A549 (cell line): ENCODE data around the gene HOXA10. TPM values are rescaled to one million over a fixed set of nuclear protein-coding genes. Genes with fewer than 3 reads are reported as not detected.

ENCODE experiments used
- ATAC-seq, 2 experiments: fragments of 200-7000 bp in 1 of 2; fragments of >200 bp in 1 of 2; cut with Nextera tagmentation in 1 of 2; cut with Tn5 transposase in 1 of 2; 3 replicates each; pipeline versions ENCODE4 v1.8.0 to v1.9.1; 2018 to 2020; ENCODE audit warnings: mild to moderate bottlenecking in 1 of 2, moderate library complexity in 1 of 2
- CTCF ChIA-PET: fragments of 300-600 bp; sonication (Branson Sonifier 250); formaldehyde crosslinking; extraction: SDS; loops from one replicate; lab custom pipeline; 2021; ENCODE audit warnings: antibody characterized with exemption, inconsistent platforms; lab: Yijun Ruan, JAX
- POLR2A ChIA-PET: fragments of 350-600 bp; formaldehyde crosslinking; extraction: SDS; loops from one replicate; lab custom pipeline; 2021; ENCODE audit warnings: antibody characterized with exemption, inconsistent platforms; lab: Yijun Ruan, JAX
- DNase-seq, 2 experiments: peaks; one replicate each; pipeline versions ENCODE4 v3.0.0 to v3.0.0-alpha.2; 2011 to 2016; ENCODE audit warnings: low read depth in 1 of 2, low spot score in 1 of 2
- FAIRE-seq: peaks from 2 replicates; lab custom pipeline; 2011; peaks lifted over from hg19 to GRCh38; lab: Jason Lieb, UNC
- H3K27ac ChIP-seq, 2 experiments: fragments of >200 bp; sonication (Bioruptor Twin); formaldehyde crosslinking; 3 replicates each; pipeline ENCODE4 v1.5.1; 2016 to 2017
- H3K4me1 ChIP-seq: fragments of >200 bp; sonication (Bioruptor Twin); formaldehyde crosslinking; 3 replicates; pipeline ENCODE4 v1.6.1; 2016
- H3K4me2 ChIP-seq: fragments of >200 bp; sonication (Bioruptor Twin); formaldehyde crosslinking; 3 replicates; pipeline ENCODE4 v1.6.1; 2016
- H3K4me3 ChIP-seq: fragments of >200 bp; sonication (Bioruptor Twin); formaldehyde crosslinking; 3 replicates; pipeline ENCODE4 v1.5.1; 2016
- H3K9me3 ChIP-seq: fragments of >200 bp; sonication (Bioruptor Twin); formaldehyde crosslinking; 3 replicates; pipeline ENCODE4 v1.6.1; 2016
- BCL3 ChIP-seq: fragments of >200 bp; sonication (Bioruptor Twin); formaldehyde crosslinking; IDR thresholded peaks from 3 replicates; pipeline ENCODE4 v1.6.1; 2016
- CBX2 ChIP-seq: fragments of 200-600 bp; sonication (generic); IDR thresholded peaks from 2 replicates; pipeline ENCODE4 v1.6.1; 2016; ENCODE audit warnings: low read depth, mild to moderate bottlenecking, borderline replicate concordance
- CBX8 ChIP-seq: fragments of 200-600 bp; sonication (generic); IDR thresholded peaks from 2 replicates; pipeline ENCODE4 v1.6.1; 2016
- CEBPB ChIP-seq, 2 experiments: fragments of >200 bp in 1 of 2; sonication (Bioruptor Twin) in 1 of 2; formaldehyde crosslinking in 1 of 2; IDR thresholded peaks; 2 replicates each; pipeline ENCODE4 v1.6.1; 2012 to 2016
- CHD4 ChIP-seq: fragments of 200-600 bp; sonication (generic); IDR thresholded peaks from 2 replicates; pipeline ENCODE4 v1.6.1; 2016; ENCODE audit warnings: antibody characterized with exemption, mild to moderate bottlenecking, borderline replicate concordance
- HOXB13 ChIP-seq: fragments of 250-450 bp; sonication (Bioruptor Pico); IDR thresholded peaks from 2 replicates; pipeline ENCODE4 v1.5.0; 2020; ENCODE audit warnings: low read depth, mild to moderate bottlenecking, moderate library complexity
- JUN ChIP-seq, 2 experiments: fragments of >200 bp; sonication (Bioruptor Twin); formaldehyde crosslinking; IDR thresholded peaks; 2 replicates in 1 of 2; 3 replicates in 1 of 2; pipeline ENCODE4 v1.6.1; 2016 to 2017
- PBX3 ChIP-seq: IDR thresholded peaks from 2 replicates; pipeline ENCODE4 v1.6.1; 2012
- POLR2AphosphoS2 ChIP-seq: conservative IDR thresholded peaks from 2 replicates; pipeline ENCODE4 v1.6.1; 2012; ENCODE audit warnings: low read length, improper control_type of control experiment, inconsistent platforms
- RAD21 ChIP-seq, 2 experiments: fragments of >200 bp in 1 of 2; sonication (Bioruptor Twin) in 1 of 2; formaldehyde crosslinking in 1 of 2; IDR thresholded peaks in 1 of 2; conservative IDR thresholded peaks in 1 of 2; 2 replicates in 1 of 2; 3 replicates in 1 of 2; pipeline ENCODE4 v1.6.1; 2012 to 2018; ENCODE audit warnings: inconsistent platforms in 1 of 2
- RCOR1 ChIP-seq: fragments of 150-350 bp; IDR thresholded peaks from 2 replicates; pipeline ENCODE4 v1.6.1; 2014; ENCODE audit warnings: antibody characterized with exemption, low read length, low read depth
- RFX5 ChIP-seq: fragments of 450-650 bp; IDR thresholded peaks from 2 replicates; pipeline ENCODE4 v1.7.1; 2014; ENCODE audit warnings: antibody characterized with exemption, mild to moderate bottlenecking, moderate library complexity
- SMC3 ChIP-seq: fragments of >200 bp; sonication (Bioruptor Twin); formaldehyde crosslinking; IDR thresholded peaks from 3 replicates; pipeline ENCODE4 v1.6.1; 2018; ENCODE audit warnings: inconsistent platforms
- TFCP2L1 ChIP-seq: fragments of 250-450 bp; sonication (Bioruptor Pico); IDR thresholded peaks from 2 replicates; pipeline ENCODE4 v1.5.0; 2021; ENCODE audit warnings: mild to moderate bottlenecking
- ZFP36 ChIP-seq: fragments of 450-650 bp; IDR thresholded peaks from 2 replicates; pipeline ENCODE4 v1.6.1; 2014; ENCODE audit warnings: borderline replicate concordance; ENCODE audit not compliant: partially characterized antibody
- ZSCAN20 ChIP-seq: fragments of 250-450 bp; sonication (Bioruptor Pico); IDR thresholded peaks from 2 replicates; pipeline ENCODE4 v1.8.0; 2022; ENCODE audit warnings: mild to moderate bottlenecking, moderate library complexity
- WGBS: methylation state at CpG from one replicate; pipeline ENCODE4 v1.1.6; 2017; ENCODE audit errors: missing lambda C conversion rate; 5-methylcytosine and 5-hydroxymethylcytosine counted together
- polyA plus RNA-seq, 4 experiments: library from polyadenylated mRNA; depleted of rRNA in 3 of 4; stranded (reverse); fragments of >200 nt; fragmentation: RNase III in 1 of 4; extraction: RNeasy Plus Mini Kit Qiagen cat#74134 plus additional on column Dnase treatment in 1 of 4; gene quantifications; 2 replicates in 3 of 4; 3 replicates in 1 of 4; pipeline ENCODE4 v1.2.3, GENCODE V29; 2011 to 2017
- TF ChIP-seq, protein P1 (sequence below): fragments of 450-650 bp; IDR thresholded peaks from 2 replicates; pipeline ENCODE4 v1.6.1; 2014; ENCODE audit warnings: antibody characterized with exemption
- TF ChIP-seq, protein P2 (sequence below): fragments of >200 bp; sonication (Bioruptor Twin); formaldehyde crosslinking; IDR thresholded peaks from 3 replicates; pipeline ENCODE4 v1.5.1; 2016

HOXA10 gene
- polyA plus RNA-seq, 2 of the 4 experiments (the other 2 are of a cell fraction) = 5.2 to 7.7 TPM

GRCh38 chr7:27182861-27183681 lies 9.0 kb upstream of the HOXA10 start:
- no peak overlapping the region for H3K4me3 ChIP-seq
- no peaks in the 10 kb centered on the region for H3K9me3 ChIP-seq
- H3K4me2 ChIP-seq = peak overlapping the region; percentile 77
- CTCF ChIA-PET = interaction anchor here (1.2 to 2.1 kb wide), 5 partner anchors 12 to 874 kb away, joined by 3 to 6 read pairs (median 3); no protein-coding TSS in a partner anchor
- no peak for DNase-seq
- H3K27ac ChIP-seq = peak overlapping the region in 1 of 2 experiments; percentile 30; a peak in 1 of 6 replicates
- POLR2A ChIA-PET = no interaction called here
- ATAC-seq = no peak
- no peak for FAIRE-seq
- TF ChIP-seq RFX5 (no peak), RCOR1 (no peak), HOXB13 (CRISPR knock-in tag) (no peak), BCL3 (no peak), POLR2AphosphoS2 (no peak), SMC3 (no peak), ZSCAN20 (CRISPR knock-in tag) (no peak), CHD4 (no peak), CBX8 (no peak)
- TF ChIP-seq, protein P1, sequence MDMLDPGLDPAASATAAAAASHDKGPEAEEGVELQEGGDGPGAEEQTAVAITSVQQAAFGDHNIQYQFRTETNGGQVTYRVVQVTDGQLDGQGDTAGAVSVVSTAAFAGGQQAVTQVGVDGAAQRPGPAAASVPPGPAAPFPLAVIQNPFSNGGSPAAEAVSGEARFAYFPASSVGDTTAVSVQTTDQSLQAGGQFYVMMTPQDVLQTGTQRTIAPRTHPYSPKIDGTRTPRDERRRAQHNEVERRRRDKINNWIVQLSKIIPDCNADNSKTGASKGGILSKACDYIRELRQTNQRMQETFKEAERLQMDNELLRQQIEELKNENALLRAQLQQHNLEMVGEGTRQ = no peak
- TF ChIP-seq, protein P2, sequence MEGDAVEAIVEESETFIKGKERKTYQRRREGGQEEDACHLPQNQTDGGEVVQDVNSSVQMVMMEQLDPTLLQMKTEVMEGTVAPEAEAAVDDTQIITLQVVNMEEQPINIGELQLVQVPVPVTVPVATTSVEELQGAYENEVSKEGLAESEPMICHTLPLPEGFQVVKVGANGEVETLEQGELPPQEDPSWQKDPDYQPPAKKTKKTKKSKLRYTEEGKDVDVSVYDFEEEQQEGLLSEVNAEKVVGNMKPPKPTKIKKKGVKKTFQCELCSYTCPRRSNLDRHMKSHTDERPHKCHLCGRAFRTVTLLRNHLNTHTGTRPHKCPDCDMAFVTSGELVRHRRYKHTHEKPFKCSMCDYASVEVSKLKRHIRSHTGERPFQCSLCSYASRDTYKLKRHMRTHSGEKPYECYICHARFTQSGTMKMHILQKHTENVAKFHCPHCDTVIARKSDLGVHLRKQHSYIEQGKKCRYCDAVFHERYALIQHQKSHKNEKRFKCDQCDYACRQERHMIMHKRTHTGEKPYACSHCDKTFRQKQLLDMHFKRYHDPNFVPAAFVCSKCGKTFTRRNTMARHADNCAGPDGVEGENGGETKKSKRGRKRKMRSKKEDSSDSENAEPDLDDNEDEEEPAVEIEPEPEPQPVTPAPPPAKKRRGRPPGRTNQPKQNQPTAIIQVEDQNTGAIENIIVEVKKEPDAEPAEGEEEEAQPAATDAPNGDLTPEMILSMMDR = no peak
- 97% methylated on average over 32 of the region's 39 CpGs for WGBS
- H3K4me1 ChIP-seq = peaks cover 27% of the 10 kb centered on the region

DNA sequence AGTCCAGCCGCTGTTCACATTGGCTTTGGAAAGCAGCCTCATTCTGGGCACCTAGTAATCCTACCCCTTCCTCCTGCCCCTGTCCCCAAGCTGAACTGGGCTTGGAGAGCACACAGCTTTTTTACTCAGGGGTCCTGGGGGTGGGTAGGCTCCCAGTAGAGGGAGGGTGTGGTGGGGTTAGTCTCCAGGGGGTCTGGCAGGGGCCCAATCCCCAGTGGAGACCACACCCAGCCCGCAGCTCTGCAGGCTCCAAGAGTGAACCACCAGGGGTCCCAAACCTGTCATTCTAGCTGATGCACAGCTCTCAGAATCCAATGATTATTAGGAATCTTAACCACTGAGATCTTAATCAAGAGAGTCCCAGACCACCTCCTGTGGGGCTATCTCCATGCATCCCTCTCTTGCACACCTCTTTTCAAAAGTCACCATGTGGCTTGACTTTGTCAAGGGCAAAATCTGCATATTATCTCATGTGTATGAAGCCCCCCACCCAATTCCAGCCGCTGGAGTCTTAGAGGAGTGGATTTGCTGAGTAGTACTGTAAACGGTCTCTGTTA lies 8.2 kb upstream of the HOXA10 start:
- ATAC-seq (no peak), FAIRE-seq (no peak), DNase-seq (no peak)
- no peak overlapping the region for H3K27ac ChIP-seq
- H3K4me2 ChIP-seq = no peak overlapping the region
- 77% methylated on average over 4 of the region's 4 CpGs for WGBS
- ChIA-PET CTCF (interaction anchor here (1.2 to 2.1 kb wide), 5 partner anchors 9 to 53 kb away, joined by 3 to 6 read pairs (median 5); no protein-coding TSS in a partner anchor), POLR2A (no interaction called here)
- H3K9me3 ChIP-seq = no peaks in the 10 kb centered on the region
- no peak for TF ChIP-seq CBX2
- TF ChIP-seq POLR2AphosphoS2 = no peak
- no peak for TF ChIP-seq JUN (IDR thresholded peaks at IDR 0.05)
- TF ChIP-seq CEBPB (IDR thresholded peaks at IDR 0.05) = no peak
- TF ChIP-seq PBX3 = no peak
- TF ChIP-seq ZFP36 = no peak
- no peak for TF ChIP-seq SMC3
- TF ChIP-seq RAD21 (conservative IDR thresholded peaks at IDR 0.05 in 1 of 2, IDR thresholded peaks at IDR 0.05 in 1 of 2) = no peak
- no peak for TF ChIP-seq TFCP2L1 (CRISPR knock-in tag)
- peaks cover 27% of the 10 kb centered on the region for H3K4me1 ChIP-seq
- no peak overlapping the region for H3K4me3 ChIP-seq
